ENCODE results near the gene GAMT. TPM values are rescaled to one million over a fixed set of nuclear protein-coding genes. Genes with fewer than 3 reads are reported as not detected.
A peak's percentile ranks its signal among the peaks of the same experiment; 100 is the strongest.

Gene GAMT
- total and polyA plus RNA-seq, 2 of the 13 experiments (the other 11 are each of a cell fraction or from before 2014, with no cell fraction given) = 115 to 124 TPM

DNA sequence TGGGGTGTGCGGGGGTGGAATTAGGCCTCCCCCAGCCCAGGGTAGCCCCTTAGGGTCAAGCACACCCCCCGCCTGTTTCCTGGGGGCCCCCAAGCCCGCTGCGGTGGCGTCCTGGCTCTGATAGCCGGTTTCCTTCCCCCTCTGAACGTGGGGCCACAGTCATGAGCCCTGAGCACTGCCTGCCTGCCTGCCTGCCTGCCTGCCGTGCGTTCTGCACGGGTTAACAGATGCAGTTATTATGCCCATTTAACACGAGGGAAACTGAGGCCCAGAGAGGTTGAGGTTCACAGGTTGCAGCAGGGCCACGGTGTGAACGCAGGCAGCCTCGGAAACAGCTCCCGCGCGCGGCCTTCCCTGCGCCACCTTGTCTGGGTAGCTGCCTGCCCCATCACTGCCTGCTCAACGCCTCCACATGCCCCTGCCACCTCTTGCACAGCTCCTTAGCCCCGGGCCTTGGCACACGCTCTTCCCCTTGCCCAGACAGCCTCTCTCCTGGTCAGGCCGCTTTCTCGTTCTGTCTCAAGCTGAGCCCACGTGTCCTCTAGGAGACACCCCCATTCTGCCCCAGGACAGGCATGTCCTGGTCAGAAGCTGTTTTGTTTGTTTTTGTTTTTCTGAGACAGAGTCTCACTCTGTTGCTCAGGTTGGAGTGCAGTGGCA is 1.2 kb upstream of the GAMT start:
- ChIA-PET CTCF (ENCODE audit: low intra/inter-chr PET ratio, low total read pairs) (no interaction called here), POLR2A (interaction anchor here (0.9 to 2.1 kb wide), 7 partner anchors 11 to 133 kb away, joined by 3 to 16 read pairs (median 5); partner anchors contain the start of genes CIRBP and EFNA2)
- WGBS (ENCODE audit: low lambda C conversion rate) = 14% methylated on average over 17 of the region's 25 CpGs
- Histone ChIP-seq H3K9me3 (ENCODE audit: low read length) (no peaks in the 10 kb centered on the region), H3K9ac (ENCODE audit: insufficient read depth, low read depth, low read length) (peak overlapping the region; percentile 67), H3K4me3 (replicated peaks in 1 of 3; ENCODE audit: insufficient read depth in 1 of 3, low read depth in 2 of 3, low read length in 3 of 3) (peak overlapping the region; percentile 46 to 91 (median 78)), H3K27me3 (ENCODE audit: control insufficient read depth in 1 of 2, insufficient read depth in 2 of 2, low read length in 2 of 2) (no peaks in the 10 kb centered on the region; a peak in 1 of 5 replicates), H2AFZ (ENCODE audit: low read length) (no peak overlapping the region), H3K79me2 (ENCODE audit: insufficient read depth, low read length) (no peaks in the 10 kb centered on the region), H3K4me2 (ENCODE audit: low read depth, low read length) (peak overlapping the region; percentile 98), H4K20me1 (ENCODE audit: insufficient read depth, low read length) (no peaks in the 10 kb centered on the region), H3K4me1 (ENCODE audit: insufficient read depth, low read length) (peaks cover 52% of the 10 kb centered on the region), H3K27ac (ENCODE audit: extremely low read length, insufficient read depth, low read length) (no peak overlapping the region), H3K36me3 (replicated peaks in 1 of 2; ENCODE audit: control insufficient read depth in 1 of 2, insufficient read depth in 2 of 2, low read length in 2 of 2) (0 out of 5 replicates have a peak, but pooled peaks cover 0 to 2% of the 10 kb centered on the region in 2 experiments)
- intact Hi-C loops (cut with micrococcal nuclease; ENCODE audit: unreplicated experiment) = no loop called here
- BruUV-seq (replicated peaks) = no TSS peak
- ATAC-seq (no peak), DNase-seq (ENCODE audit: low spot score) (no peak), FAIRE-seq (no peak)
- in situ Hi-C loops (cut with HindIII; ENCODE audit: extremely low pct_ligation_motif_present, low pct_unique_long_range_greater_than_20kb) = no loop called here
- TF ChIP-seq, protein P1, sequence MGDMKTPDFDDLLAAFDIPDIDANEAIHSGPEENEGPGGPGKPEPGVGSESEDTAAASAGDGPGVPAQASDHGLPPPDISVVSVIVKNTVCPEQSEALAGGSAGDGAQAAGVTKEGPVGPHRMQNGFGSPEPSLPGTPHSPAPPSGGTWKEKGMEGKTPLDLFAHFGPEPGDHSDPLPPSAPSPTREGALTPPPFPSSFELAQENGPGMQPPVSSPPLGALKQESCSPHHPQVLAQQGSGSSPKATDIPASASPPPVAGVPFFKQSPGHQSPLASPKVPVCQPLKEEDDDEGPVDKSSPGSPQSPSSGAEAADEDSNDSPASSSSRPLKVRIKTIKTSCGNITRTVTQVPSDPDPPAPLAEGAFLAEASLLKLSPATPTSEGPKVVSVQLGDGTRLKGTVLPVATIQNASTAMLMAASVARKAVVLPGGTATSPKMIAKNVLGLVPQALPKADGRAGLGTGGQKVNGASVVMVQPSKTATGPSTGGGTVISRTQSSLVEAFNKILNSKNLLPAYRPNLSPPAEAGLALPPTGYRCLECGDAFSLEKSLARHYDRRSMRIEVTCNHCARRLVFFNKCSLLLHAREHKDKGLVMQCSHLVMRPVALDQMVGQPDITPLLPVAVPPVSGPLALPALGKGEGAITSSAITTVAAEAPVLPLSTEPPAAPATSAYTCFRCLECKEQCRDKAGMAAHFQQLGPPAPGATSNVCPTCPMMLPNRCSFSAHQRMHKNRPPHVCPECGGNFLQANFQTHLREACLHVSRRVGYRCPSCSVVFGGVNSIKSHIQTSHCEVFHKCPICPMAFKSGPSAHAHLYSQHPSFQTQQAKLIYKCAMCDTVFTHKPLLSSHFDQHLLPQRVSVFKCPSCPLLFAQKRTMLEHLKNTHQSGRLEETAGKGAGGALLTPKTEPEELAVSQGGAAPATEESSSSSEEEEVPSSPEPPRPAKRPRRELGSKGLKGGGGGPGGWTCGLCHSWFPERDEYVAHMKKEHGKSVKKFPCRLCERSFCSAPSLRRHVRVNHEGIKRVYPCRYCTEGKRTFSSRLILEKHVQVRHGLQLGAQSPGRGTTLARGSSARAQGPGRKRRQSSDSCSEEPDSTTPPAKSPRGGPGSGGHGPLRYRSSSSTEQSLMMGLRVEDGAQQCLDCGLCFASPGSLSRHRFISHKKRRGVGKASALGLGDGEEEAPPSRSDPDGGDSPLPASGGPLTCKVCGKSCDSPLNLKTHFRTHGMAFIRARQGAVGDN (CRISPR knock-in tag; IDR thresholded peaks at IDR 0.05) = peak; percentile 83
- TF ChIP-seq, protein P2, sequence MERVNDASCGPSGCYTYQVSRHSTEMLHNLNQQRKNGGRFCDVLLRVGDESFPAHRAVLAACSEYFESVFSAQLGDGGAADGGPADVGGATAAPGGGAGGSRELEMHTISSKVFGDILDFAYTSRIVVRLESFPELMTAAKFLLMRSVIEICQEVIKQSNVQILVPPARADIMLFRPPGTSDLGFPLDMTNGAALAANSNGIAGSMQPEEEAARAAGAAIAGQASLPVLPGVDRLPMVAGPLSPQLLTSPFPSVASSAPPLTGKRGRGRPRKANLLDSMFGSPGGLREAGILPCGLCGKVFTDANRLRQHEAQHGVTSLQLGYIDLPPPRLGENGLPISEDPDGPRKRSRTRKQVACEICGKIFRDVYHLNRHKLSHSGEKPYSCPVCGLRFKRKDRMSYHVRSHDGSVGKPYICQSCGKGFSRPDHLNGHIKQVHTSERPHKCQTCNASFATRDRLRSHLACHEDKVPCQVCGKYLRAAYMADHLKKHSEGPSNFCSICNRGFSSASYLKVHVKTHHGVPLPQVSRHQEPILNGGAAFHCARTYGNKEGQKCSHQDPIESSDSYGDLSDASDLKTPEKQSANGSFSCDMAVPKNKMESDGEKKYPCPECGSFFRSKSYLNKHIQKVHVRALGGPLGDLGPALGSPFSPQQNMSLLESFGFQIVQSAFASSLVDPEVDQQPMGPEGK (CRISPR knock-in tag; IDR thresholded peaks at IDR 0.05) = peak; percentile 10; the same call in 1 of the 2 replicates
- TF ChIP-seq RBM39 (IDR thresholded peaks at IDR 0.05; ENCODE audit: low read depth, low read length, poor library complexity, severe bottlenecking) (peak; percentile 50), GABPB1 (CRISPR knock-in tag; IDR thresholded peaks at IDR 0.05) (peak; percentile 20; the same call in 1 of the 2 replicates), SAP130 (CRISPR knock-in tag; IDR thresholded peaks at IDR 0.05; ENCODE audit: low read depth) (peak; percentile 24; the same call in 1 of the 2 replicates), ZNF350 (CRISPR knock-in tag; IDR thresholded peaks at IDR 0.05; ENCODE audit: borderline replicate concordance, low read depth) (peak; percentile 17; the same call in 1 of the 2 replicates), KAT7 (CRISPR knock-in tag; IDR thresholded peaks at IDR 0.05; ENCODE audit: borderline replicate concordance) (0 out of 2 replicates have a peak, but pooled peaks have one; percentile 19), XRCC5 (optimal IDR thresholded peaks at IDR 0.05; ENCODE audit: low read length) (peak; percentile 36), HDAC1 (CRISPR knock-in tag; IDR thresholded peaks at IDR 0.05) (peak; percentile 33; the same call in 1 of the 2 replicates)
- TF ChIP-seq, protein P3, sequence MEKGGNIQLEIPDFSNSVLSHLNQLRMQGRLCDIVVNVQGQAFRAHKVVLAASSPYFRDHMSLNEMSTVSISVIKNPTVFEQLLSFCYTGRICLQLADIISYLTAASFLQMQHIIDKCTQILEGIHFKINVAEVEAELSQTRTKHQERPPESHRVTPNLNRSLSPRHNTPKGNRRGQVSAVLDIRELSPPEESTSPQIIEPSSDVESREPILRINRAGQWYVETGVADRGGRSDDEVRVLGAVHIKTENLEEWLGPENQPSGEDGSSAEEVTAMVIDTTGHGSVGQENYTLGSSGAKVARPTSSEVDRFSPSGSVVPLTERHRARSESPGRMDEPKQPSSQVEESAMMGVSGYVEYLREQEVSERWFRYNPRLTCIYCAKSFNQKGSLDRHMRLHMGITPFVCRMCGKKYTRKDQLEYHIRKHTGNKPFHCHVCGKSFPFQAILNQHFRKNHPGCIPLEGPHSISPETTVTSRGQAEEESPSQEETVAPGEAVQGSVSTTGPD (CRISPR knock-in tag; IDR thresholded peaks at IDR 0.05) = no peak
- TF ChIP-seq, protein P4, sequence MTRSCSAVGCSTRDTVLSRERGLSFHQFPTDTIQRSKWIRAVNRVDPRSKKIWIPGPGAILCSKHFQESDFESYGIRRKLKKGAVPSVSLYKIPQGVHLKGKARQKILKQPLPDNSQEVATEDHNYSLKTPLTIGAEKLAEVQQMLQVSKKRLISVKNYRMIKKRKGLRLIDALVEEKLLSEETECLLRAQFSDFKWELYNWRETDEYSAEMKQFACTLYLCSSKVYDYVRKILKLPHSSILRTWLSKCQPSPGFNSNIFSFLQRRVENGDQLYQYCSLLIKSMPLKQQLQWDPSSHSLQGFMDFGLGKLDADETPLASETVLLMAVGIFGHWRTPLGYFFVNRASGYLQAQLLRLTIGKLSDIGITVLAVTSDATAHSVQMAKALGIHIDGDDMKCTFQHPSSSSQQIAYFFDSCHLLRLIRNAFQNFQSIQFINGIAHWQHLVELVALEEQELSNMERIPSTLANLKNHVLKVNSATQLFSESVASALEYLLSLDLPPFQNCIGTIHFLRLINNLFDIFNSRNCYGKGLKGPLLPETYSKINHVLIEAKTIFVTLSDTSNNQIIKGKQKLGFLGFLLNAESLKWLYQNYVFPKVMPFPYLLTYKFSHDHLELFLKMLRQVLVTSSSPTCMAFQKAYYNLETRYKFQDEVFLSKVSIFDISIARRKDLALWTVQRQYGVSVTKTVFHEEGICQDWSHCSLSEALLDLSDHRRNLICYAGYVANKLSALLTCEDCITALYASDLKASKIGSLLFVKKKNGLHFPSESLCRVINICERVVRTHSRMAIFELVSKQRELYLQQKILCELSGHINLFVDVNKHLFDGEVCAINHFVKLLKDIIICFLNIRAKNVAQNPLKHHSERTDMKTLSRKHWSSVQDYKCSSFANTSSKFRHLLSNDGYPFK (CRISPR knock-in tag; IDR thresholded peaks at IDR 0.05; ENCODE audit: borderline replicate concordance) = peak; percentile 45; the same call in 1 of the 2 replicates

Measured in HepG2 (cell line).